Prostate gland (tissue), 2 donors: ENCODE data around the gene RNASE9.

Experiments used
- POLR2A ChIP-seq: fragments of 450-650 bp; IDR thresholded peaks from one replicate; pipeline ENCODE4 v1.6.1; 2016; ENCODE audit warnings: antibody characterized with exemption, mild to moderate bottlenecking
- TF ChIP-seq, protein P1 (sequence below), 4 experiments: fragments of 200-600 bp in 2 of 4; fragments of 450-650 bp in 2 of 4; sonication (generic) in 2 of 4; IDR thresholded peaks; 1 replicate in 3 of 4; 2 replicates in 1 of 4; pipeline ENCODE4 v1.5.1; 2016 to 2019; ENCODE audit warnings: antibody characterized with exemption in 4 of 4, mild to moderate bottlenecking in 2 of 4, moderate library complexity in 2 of 4

DNA sequence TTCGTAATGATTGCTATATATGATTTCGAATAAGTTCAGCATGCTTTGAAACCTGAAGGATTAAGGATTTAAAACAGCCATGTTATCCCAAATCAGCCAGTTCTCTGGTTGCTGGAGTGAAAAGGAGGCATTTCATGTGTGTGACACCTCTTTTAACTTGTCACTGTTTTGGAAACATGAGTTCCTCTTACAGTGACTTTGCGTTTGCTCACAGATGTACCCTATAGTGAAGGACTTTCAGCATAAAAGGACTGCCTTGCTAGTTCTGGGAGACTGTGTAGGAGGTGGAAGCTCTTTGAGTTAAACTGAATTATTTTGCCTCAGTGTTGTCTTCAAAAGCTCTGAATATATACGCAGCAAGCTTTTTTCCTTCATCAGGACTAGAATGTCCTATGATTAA lies 19.4 kb upstream of the RNASE9 start:
- TF ChIP-seq, protein P1, sequence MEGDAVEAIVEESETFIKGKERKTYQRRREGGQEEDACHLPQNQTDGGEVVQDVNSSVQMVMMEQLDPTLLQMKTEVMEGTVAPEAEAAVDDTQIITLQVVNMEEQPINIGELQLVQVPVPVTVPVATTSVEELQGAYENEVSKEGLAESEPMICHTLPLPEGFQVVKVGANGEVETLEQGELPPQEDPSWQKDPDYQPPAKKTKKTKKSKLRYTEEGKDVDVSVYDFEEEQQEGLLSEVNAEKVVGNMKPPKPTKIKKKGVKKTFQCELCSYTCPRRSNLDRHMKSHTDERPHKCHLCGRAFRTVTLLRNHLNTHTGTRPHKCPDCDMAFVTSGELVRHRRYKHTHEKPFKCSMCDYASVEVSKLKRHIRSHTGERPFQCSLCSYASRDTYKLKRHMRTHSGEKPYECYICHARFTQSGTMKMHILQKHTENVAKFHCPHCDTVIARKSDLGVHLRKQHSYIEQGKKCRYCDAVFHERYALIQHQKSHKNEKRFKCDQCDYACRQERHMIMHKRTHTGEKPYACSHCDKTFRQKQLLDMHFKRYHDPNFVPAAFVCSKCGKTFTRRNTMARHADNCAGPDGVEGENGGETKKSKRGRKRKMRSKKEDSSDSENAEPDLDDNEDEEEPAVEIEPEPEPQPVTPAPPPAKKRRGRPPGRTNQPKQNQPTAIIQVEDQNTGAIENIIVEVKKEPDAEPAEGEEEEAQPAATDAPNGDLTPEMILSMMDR (IDR thresholded peaks at IDR 0.05): no peak
- no peak for TF ChIP-seq POLR2A
